NB4 (cell line): ENCODE measurements around the gene PNISR.

ENCODE experiments used
- MYC ChIP-seq: IDR thresholded peaks from 2 replicates; pipeline ENCODE4 v1.6.1; 2011; ENCODE audit warnings: low read depth, low read length
- POLR2A ChIP-seq: IDR thresholded peaks from 2 replicates; pipeline ENCODE4 v1.6.1; 2011; ENCODE audit warnings: mild to moderate bottlenecking; ENCODE audit not compliant: insufficient read length; ENCODE audit errors: extremely low read depth
- TF ChIP-seq, protein P1 (sequence below): IDR thresholded peaks from one replicate; pipeline ENCODE4 v1.5.1; 2012; ENCODE audit warnings: low read depth, low read length
- TF ChIP-seq, protein P2 (sequence below): IDR thresholded peaks from 2 replicates; pipeline ENCODE4 v1.6.1; 2011; ENCODE audit warnings: low read depth, low read length

DNA sequence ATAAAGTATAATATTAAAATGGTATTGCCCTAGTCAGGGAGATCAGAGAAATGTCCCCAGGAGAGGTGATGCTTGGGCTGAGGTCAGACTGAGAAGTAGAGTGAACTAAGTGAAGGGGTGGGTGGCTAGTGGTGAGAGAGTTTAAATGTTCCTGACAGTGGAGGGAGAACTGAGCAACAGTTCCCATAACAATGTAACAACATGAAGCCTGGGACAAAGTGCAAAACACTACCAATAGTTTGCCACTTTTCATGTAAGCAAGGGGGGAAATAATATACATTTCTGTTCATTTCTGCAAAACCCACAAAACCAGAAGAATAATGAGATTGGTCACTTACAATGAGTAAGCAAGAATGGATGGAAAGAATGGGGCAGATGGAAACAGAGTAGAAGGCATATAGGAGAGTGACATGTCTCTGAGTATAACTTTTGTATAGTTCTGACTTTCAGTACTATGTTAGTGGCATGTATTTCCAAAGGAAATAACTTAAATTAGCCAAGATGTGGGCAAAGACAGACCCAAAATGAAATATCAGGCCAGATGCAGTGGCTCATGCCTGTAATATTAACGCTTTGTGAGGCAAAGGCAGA is 62.3 kb downstream of the PNISR start:
- TF ChIP-seq, protein P1, sequence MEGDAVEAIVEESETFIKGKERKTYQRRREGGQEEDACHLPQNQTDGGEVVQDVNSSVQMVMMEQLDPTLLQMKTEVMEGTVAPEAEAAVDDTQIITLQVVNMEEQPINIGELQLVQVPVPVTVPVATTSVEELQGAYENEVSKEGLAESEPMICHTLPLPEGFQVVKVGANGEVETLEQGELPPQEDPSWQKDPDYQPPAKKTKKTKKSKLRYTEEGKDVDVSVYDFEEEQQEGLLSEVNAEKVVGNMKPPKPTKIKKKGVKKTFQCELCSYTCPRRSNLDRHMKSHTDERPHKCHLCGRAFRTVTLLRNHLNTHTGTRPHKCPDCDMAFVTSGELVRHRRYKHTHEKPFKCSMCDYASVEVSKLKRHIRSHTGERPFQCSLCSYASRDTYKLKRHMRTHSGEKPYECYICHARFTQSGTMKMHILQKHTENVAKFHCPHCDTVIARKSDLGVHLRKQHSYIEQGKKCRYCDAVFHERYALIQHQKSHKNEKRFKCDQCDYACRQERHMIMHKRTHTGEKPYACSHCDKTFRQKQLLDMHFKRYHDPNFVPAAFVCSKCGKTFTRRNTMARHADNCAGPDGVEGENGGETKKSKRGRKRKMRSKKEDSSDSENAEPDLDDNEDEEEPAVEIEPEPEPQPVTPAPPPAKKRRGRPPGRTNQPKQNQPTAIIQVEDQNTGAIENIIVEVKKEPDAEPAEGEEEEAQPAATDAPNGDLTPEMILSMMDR, result no peak
- TF ChIP-seq POLR2A (no peak), MYC (no peak)
- TF ChIP-seq, protein P2, sequence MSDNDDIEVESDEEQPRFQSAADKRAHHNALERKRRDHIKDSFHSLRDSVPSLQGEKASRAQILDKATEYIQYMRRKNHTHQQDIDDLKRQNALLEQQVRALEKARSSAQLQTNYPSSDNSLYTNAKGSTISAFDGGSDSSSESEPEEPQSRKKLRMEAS, result no peak
